PC-9 (cell line): ENCODE results near the gene CPTP. TPM values are rescaled to one million over a fixed set of nuclear protein-coding genes. Genes with fewer than 3 reads are reported as not detected.

Experiments
- BruUV-seq: library from RNA; stranded (reverse); fragments of 400-500 nt; replicated peaks from 2 replicates; lab custom pipeline; 2021; lab: Mats Ljungman, UMichigan
- CTCF ChIA-PET: fragments of 300-600 bp; sonication (Branson Sonifier 250); formaldehyde crosslinking; loops from one replicate; lab custom pipeline; 2022; ENCODE audit warnings: antibody characterized with exemption; lab: Charles Lee
- POLR2A ChIA-PET: fragments of 300-600 bp; sonication (Branson Sonifier 250); formaldehyde crosslinking; loops from one replicate; lab custom pipeline; 2022; ENCODE audit warnings: antibody characterized with exemption; ENCODE audit not compliant: unreplicated experiment; lab: Charles Lee
- DNase-seq, 2 experiments: peaks; one replicate each; pipeline versions ENCODE4 v3.0.0 to v3.0.0-alpha.2; 2015 to 2022; ENCODE audit warnings: mixed read lengths in 1 of 2
- H2AFZ ChIP-seq: fragments of 200-600 bp; sonication (generic); 2 replicates; pipeline ENCODE4 v1.8.1; 2017; ENCODE audit warnings: antibody characterized with exemption
- H3F3A ChIP-seq: fragments of 200-600 bp; sonication (generic); 2 replicates; pipeline ENCODE4 v1.8.1; 2017; ENCODE audit warnings: antibody characterized with exemption, mild to moderate bottlenecking, low read depth; ENCODE audit not compliant: insufficient read depth
- H3K27ac ChIP-seq: fragments of 200-600 bp; sonication (generic); 2 replicates; pipeline ENCODE4 v1.6.1; 2016; ENCODE audit warnings: mixed run types
- H3K27me3 ChIP-seq: fragments of 200-600 bp; sonication (generic); 2 replicates; pipeline ENCODE4 v1.6.1; 2016; ENCODE audit warnings: low read depth, mixed run types; ENCODE audit not compliant: insufficient read depth
- H3K36me3 ChIP-seq: fragments of 200-600 bp; sonication (generic); 2 replicates; pipeline ENCODE4 v1.6.1; 2016; ENCODE audit warnings: low read depth, mixed run types
- H3K4me1 ChIP-seq: fragments of 200-600 bp; sonication (generic); replicated peaks from 2 replicates; pipeline ENCODE4 v1.6.1; 2016; ENCODE audit warnings: mixed run types; ENCODE audit not compliant: insufficient read depth
- H3K4me2 ChIP-seq: fragments of 200-600 bp; sonication (generic); 2 replicates; pipeline ENCODE4 v1.6.1; 2017; ENCODE audit warnings: mixed run types
- H3K4me3 ChIP-seq: fragments of 200-600 bp; sonication (generic); 2 replicates; pipeline ENCODE4 v1.6.1; 2016; ENCODE audit warnings: mixed run types
- H3K79me2 ChIP-seq: fragments of 200-600 bp; sonication (generic); 2 replicates; pipeline ENCODE4 v1.6.1; 2017; ENCODE audit warnings: low read depth, mixed run types
- H3K9me2 ChIP-seq: fragments of 200-600 bp; sonication (generic); 2 replicates; pipeline ENCODE4 v1.8.1; 2017; ENCODE audit warnings: mild to moderate bottlenecking; ENCODE audit not compliant: insufficient read depth
- H3K9me3 ChIP-seq: fragments of 200-600 bp; sonication (generic); 2 replicates; pipeline ENCODE4 v1.8.1; 2016; ENCODE audit warnings: low read depth; ENCODE audit not compliant: insufficient read depth
- H4K20me1 ChIP-seq: fragments of 200-600 bp; sonication (generic); 2 replicates; pipeline ENCODE4 v1.8.1; 2017; ENCODE audit not compliant: insufficient read depth
- CTCF ChIP-seq: fragments of 200-600 bp; sonication (generic); conservative IDR thresholded peaks from 2 replicates; pipeline ENCODE4 v1.6.1; 2017; ENCODE audit warnings: mixed run types, antibody characterized with exemption, mild to moderate bottlenecking, moderate library complexity
- EZH2 ChIP-seq: fragments of 200-600 bp; sonication (generic); IDR thresholded peaks from 2 replicates; pipeline ENCODE4 v1.8.0; 2017; ENCODE audit warnings: antibody characterized with exemption, low read depth
- intact Hi-C: fragments of 100-400 bp; cut with micrococcal nuclease; formaldehyde crosslinking; loops from one replicate; pipeline ENCODE4 v1.10.0; 2022; ENCODE audit not compliant: unreplicated experiment
- total RNA-seq: library from RNA; stranded (reverse); gene quantifications from 2 replicates; pipeline ENCODE4 v1.2.3, GENCODE V29; 2021

The CPTP gene
- total RNA-seq, 1 experiment from 2014 or later: 33.7 TPM

DNA sequence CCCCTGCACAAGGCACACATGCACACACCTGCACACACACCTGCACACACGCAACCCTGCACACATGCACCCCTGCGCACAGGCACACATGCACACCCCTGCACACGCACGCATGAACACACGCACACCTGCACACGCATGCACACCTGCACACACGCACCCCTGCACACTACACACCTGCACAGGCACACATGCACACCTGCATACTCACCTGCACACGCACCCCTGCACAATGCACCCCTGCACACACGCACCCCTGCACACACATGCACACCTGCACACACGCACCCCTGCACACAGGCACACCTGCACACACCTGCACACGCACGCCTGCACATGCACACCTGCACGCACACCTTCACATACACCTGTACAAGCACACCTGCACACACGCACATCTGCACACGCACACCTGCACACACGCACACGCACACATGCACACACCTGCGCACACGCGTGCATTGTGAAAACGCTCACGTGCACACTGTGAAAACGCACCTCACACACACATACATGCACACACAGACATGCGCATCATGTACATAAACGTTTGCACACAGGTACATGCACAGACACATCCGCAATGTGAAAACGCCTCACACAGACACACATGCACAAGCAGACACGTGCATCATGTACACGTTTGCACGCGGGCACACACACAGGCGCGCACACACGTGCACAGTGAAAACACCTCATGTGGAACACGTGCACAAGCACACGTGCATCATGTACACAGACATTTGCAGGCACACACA is 16.4 kb downstream of the CPTP start:
- Histone ChIP-seq H3F3A (peaks cover 52% of the 10 kb centered on the region), H3K9me2 (no peaks in the 10 kb centered on the region), H4K20me1 (peaks cover 9% of the 10 kb centered on the region), H3K27ac (no peak overlapping the region), H3K9me3 (no peaks in the 10 kb centered on the region), H2AFZ (no peak overlapping the region), H3K27me3 (no peaks in the 10 kb centered on the region), H3K4me3 (no peak overlapping the region), H3K4me1 (peaks cover 36% of the 10 kb centered on the region), H3K79me2 (peaks cover 47% of the 10 kb centered on the region), H3K4me2 (no peak overlapping the region), H3K36me3 (peaks cover 10% of the 10 kb centered on the region; the same call in 1 of the 2 replicates)
- ChIA-PET CTCF (no interaction called here), POLR2A (no interaction called here)
- BruUV-seq: no TSS peak
- TF ChIP-seq CTCF: no peak
- TF ChIP-seq EZH2: no peak
- intact Hi-C loops: loop anchor here (10.0 kb wide), 1 partner anchor 94 kb away; the partner anchor contains the start of gene VWA1
- DNase-seq: no peak

- peaks cover 53% of the 10 kb centered on the region for H3K79me2 ChIP-seq
- no peaks in the 10 kb centered on the region for H3K9me3 ChIP-seq
- peaks cover 9% of the 10 kb centered on the region for H4K20me1 ChIP-seq
- DNase-seq: no peak
- CTCF ChIA-PET: no interaction called here
- BruUV-seq: no TSS peak
- H3K9me2 ChIP-seq: no peaks in the 10 kb centered on the region
- peaks cover 42% of the 10 kb centered on the region for H3K4me1 ChIP-seq
- no peak overlapping the region for H3K4me2 ChIP-seq
- no peak overlapping the region for H2AFZ ChIP-seq
- H3F3A ChIP-seq: peaks cover 58% of the 10 kb centered on the region
- no peaks in the 10 kb centered on the region for H3K27me3 ChIP-seq
- no peak for TF ChIP-seq CTCF
- no peak overlapping the region for H3K27ac ChIP-seq
- peaks cover 10% of the 10 kb centered on the region; the same call in 1 of the 2 replicates for H3K36me3 ChIP-seq
- intact Hi-C loops: loop anchor here (10.0 kb wide), 1 partner anchor 93 kb away; the partner anchor contains the start of gene VWA1
- no peak overlapping the region for H3K4me3 ChIP-seq
- POLR2A ChIA-PET: no interaction called here
Observed at GRCh38 chr1:1341549-1342021, 17.0 kb downstream of the CPTP start.

DNA sequence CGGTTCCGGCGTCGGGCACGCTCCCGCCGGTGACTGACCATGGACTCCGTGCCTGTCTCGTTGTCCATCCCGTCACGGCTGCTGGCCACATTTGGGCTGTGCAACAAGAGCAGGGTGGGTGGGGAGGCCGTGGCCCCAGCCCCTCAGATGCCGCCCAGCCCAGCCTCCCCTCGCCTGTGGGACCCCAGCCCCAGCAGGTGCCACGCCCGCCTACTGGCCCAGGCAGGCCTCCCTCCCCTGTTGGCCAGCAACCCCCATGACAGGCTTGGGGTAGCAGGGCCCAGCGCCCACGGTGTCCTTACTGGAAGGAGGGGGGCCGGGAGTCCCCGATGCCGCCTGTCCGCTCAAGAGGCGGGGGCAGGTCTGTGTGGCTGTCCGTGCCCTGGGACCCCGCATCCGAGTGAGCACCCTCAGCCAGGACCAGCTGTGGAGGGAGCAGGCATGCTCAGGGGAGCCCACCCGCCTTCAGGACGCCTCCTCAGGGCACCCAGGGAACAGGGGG is 17.5 kb downstream of the CPTP start:
- ChIA-PET CTCF (no interaction called here), POLR2A (no interaction called here)
- Histone ChIP-seq H3K9me3 (no peaks in the 10 kb centered on the region), H3K9me2 (no peaks in the 10 kb centered on the region), H3K36me3 (peaks cover 10% of the 10 kb centered on the region; the same call in 1 of the 2 replicates), H3K4me3 (no peak overlapping the region), H3K27ac (no peak overlapping the region), H3K4me1 (peaks cover 47% of the 10 kb centered on the region), H4K20me1 (peaks cover 5% of the 10 kb centered on the region), H2AFZ (no peak overlapping the region), H3K27me3 (no peaks in the 10 kb centered on the region), H3K4me2 (no peak overlapping the region), H3K79me2 (peaks cover 59% of the 10 kb centered on the region), H3F3A (peaks cover 59% of the 10 kb centered on the region)
- DNase-seq: no peak
- no TSS peak for BruUV-seq
- TF ChIP-seq CTCF (no peak), EZH2 (no peak)
- intact Hi-C loops: loop anchor here (10.0 kb wide), 1 partner anchor 93 kb away; the partner anchor contains the start of gene VWA1
